Caki2 (cell line): ENCODE measurements around the gene FIGNL2. TPM values are rescaled to one million over a fixed set of nuclear protein-coding genes. Genes with fewer than 3 reads are reported as not detected.
"Not testable (repeated sequence)": the region's sequence is repeated elsewhere in the genome, so short reads cannot be mapped to it uniquely, and the experiment has no call there.

Experiments
- DNase-seq: peaks from one replicate; pipeline ENCODE4 v3.0.0-alpha.2; 2015; ENCODE audit warnings: low read depth
- in situ Hi-C: cut with HindIII; loops from 2 replicates; pipeline ENCODE4 v1.10.0; 2016; ENCODE audit warnings: low sequenced_read_pairs, low pct_unique_long_range_greater_than_20kb, mixed read lengths
- total RNA-seq: library from RNA; depleted of rRNA; stranded (reverse); fragments of >200 nt; shearing (Covaris generic); gene quantifications from 2 replicates; pipeline ENCODE4 v1.2.3, GENCODE V29; 2014; ENCODE audit warnings: low replicate concordance; rRNA removed

FIGNL2 gene
- total RNA-seq, 1 experiment from 2014 or later = 0.84 TPM

DNA sequence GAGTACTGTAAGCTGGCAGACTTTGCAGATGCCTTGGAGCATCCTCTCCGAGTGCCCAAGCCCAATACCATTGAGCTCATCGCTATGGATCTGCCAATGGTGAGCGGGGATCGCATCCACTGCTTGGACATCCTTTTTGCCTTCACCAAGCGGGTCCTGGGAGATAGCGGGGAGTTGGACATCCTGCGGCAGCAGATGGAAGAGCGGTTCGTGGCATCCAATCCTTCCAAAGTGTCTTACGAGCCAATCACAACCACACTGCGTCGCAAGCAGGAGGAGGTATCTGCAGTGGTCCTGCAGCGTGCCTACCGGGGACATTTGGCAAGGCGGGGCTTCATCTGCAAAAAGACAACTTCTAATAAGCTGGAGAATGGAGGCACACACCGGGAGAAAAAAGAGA, 41.6 kb downstream of the FIGNL2 start:
- DNase-seq = no peak
- in situ Hi-C loops = no loop called here

DNA sequence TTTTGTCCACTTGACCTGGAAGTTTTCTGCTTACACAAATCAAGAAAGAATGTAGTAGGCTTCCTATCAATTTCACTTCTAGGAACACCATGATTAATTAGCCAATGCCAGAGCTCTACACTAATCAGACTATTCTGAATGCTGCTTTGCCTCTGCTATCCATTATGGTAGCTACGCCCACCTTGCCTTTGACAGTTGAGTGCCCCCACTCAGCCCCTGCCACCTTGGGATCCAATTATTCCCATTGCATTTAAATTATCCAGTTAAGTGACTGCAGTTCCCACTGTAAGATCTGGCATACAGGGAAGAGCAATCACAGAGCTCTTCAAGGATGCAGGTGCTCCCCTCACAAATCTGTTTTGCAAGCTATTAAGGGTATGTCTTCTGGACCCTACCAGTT, 47.5 kb downstream of the FIGNL2 start:
- no peak for DNase-seq
- in situ Hi-C loops = no loop called here

DNA sequence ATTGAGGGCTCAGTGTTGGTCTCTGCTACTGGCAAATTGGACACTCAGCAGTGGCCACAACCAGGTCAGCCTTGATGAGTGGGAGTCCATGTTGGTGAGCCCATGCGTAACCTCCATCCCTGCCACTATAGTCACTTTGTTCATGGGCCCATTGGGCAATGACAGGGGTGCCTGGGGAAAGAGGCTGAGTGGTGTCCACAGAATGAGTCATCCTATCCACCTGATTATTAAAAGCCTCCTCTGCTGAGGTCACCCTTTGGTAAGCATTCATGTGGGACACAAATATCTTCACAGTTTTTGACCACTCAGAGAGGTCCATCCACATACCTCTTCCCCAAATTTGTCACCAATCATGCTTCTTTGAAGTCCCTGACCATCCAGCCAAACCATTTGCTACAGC, 50.0 kb downstream of the FIGNL2 start:
- in situ Hi-C loops = no loop called here
- no peak for DNase-seq

DNA sequence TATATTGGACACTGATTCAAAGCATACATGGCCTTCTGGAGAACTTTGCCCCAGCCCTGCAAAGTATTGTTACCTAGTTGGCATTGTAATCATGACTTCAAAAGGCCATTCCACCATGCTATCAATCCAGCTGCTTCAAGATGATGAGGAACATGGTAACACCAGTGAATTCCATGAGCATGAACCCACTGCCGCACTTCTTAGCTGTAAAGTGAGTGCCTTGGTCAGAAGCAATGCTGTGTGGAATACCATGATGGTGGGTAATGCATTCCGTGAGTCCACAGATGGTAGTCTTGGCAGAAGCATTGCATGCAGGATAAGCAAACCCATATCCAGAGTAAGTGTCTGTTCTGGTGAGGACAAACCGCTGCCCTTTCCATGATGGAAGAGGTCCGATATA, 50.5 kb downstream of the FIGNL2 start:
- in situ Hi-C loops, DNase-seq: not testable (repeated sequence)

DNA sequence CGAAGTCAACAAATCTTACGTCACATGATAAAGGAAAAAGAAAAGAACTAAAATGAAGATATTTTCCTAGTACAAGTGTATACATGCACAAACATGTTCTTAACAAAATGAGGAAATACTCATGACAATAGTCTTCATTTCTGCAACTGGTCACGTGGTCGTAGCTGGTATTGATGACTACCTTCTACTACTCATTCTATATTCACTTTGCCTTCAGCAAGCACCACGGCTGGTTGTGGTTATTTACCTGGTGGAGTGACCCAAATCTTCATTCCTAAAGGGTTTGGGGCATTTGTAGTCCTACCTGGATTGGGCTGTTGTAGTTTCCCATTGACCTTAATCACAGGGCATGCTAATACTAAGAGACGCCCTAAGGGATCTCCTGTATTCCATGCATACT, 51.2 kb downstream of the FIGNL2 start:
- no peak for DNase-seq
- in situ Hi-C loops = no loop called here

DNA sequence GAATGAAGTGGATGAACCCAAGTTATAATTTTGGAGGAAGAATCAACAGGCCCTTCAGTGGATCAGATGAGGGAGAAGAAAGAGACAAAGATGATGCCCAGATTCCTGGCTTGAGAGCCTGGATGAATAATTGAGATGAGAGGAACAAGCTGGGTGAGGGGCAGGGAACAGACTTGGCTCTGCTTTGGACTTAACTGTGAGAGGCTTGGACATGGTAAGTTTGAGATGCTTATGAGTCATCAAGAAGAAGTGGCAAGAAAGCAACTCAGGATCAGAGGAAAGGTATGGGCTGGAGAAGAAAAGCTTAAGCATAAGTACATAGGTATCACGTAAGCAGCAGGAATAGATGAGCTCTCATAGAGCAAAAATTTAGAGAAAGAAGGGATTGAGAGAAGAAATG, 55.3 kb downstream of the FIGNL2 start:
- no peak for DNase-seq
- in situ Hi-C loops = no loop called here

DNA sequence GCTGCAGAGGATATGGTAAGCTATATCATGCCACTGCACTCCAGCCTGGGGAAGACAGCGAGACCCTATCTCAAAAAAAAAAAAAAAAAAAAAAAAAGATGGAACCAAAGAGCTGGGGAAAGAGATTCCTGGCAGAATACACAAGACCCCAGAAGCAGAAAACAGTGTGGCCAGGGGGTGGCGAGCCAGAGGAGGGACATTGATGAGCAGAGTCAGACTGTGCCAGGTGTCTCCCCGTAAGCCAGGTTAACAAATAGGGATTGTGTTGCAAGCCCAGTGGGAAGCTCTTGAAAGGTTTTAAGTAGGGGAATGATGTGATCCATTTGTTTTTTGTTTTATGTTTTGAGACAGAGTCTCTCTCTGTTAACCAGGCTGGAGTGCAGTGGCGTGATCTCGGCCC, 56.1 kb downstream of the FIGNL2 start:
- no peak for DNase-seq
- in situ Hi-C loops = no loop called here

DNA sequence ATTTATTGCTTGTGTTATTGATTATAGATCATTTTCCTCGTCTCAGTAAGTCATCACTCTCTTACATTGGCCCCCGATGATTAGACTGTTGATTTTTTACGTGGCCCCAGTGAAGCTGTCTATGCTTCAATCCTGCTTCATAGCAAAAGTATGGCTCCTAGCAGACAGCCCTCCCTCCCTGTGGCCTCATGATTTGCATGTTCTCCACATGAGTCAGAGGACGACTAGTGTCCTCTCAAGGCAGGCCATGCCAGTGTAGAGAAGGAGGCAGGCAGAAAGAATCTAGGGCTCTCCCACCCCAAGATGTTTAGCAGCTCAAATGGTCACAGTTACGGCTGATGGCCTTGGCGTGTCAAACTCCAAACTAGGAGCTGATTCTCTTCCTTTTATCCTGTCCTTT, 59.6 kb downstream of the FIGNL2 start:
- DNase-seq = peak; percentile 21
- in situ Hi-C loops = no loop called here

DNA sequence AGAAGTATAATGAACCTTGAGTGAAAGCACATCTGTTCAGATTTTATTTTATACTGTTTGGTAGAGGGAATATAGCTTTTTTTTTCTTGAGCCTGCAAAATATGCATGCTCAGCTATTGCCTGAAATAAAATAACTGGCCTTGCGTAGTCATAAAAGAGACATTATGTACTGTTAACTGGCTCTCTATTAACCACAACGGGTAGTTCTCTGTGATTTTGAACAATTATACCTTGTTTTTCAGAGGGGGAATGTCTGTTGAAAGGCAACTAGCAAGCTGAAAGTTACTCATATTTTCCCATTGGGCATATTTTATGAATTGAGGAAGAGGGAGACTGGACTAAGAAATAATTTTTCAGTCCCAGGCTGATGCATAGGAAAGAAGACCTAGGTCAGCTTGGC, 62.6 kb downstream of the FIGNL2 start:
- DNase-seq = no peak
- in situ Hi-C loops = no loop called here

DNA sequence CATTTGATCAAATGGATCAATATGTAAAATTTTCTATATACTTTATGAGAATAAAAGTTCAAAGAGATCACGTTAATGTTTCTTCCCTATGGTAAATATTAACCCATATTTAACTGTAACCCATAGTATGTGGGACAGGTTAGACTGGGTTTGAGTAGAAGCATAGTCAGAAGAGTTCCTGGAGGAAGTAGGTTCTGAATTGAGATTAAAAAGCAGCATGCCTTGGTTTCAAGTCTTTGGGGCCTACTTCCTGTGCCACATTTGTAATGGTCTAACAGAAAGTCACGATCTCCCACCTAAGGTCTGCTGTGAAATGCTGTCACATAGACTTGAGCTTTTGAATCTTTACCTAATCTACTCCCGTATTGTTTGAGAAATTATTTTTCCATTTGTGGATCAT, 63.8 kb downstream of the FIGNL2 start:
- in situ Hi-C loops = no loop called here
- DNase-seq = no peak

DNA sequence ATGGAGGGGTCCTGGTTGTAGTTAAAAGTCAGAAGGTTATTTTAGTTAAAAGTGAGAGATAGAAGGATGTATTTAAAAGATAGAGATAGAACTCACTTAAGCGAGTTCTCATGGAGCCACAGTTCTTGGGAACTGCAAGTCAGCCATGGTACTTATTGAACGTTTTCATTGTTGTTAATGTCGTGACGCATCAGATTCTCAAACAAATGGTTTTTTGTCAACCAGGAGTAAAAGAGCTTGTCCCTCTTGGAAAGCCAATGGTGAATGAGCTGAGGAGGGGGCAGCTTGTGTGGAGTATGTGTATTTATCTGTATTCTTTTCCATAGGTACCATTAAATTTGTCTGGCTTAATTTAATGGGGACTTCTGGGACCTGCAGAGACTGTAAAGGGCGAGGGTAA, 68.6 kb downstream of the FIGNL2 start:
- no peak for DNase-seq
- in situ Hi-C loops = no loop called here

DNA sequence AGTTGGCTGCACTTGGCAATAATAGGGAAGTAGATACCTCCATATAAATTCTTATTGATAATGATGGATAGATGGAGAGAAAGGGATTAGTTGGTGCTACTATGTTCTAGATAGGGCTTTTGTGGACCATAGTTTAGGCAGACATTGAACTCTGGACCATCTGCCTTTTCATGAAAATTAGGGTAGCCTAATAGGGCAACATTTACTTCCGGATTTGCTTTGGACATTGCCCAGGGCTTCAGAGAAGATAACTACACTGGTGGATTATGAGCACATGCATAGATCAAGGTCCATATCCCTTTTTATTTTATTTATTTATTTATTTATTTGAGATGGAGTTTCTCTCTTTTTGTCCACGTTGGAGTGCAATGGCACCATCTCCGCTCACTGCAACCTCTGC, 70.5 kb downstream of the FIGNL2 start:
- no peak for DNase-seq
- in situ Hi-C loops = no loop called here

DNA sequence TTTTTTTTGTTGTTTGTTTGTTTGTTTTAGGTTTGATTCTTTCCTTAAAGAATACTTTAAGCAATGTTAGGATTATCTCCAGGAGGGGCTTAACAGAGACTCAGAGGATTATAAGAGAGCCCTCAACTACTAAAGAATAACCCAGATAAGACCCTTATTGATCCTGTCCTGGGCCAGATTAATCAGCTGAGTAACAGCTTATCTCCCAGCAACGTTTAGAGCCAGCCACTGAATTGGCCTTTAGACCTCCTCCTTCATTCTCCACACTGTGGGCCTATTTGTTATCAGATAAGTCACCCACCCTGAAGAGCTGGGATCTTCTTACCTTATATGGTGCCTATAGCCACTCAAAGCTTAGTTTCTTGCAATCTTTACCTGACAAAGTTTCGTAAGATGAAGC, 71.1 kb downstream of the FIGNL2 start:
- no peak for DNase-seq
- in situ Hi-C loops = no loop called here

DNA sequence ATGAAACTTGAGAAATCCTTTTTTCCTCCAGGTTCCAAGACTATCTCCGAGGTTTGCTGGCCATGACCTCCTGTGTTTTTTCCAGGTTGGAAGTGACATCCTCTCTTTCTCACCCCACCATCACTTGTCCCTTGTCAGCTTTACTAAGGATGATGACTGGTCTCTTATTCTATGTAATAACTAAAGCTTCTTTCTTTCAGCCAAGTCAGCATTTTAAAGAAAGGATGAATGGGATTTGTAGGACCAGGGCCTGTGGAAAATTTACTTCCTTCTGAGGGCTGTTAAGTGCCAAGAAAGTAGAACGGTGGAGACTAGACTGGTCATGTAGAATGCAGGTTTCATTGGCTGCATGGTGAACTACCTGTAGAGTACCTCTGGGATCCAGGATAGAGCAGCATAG, 73.6 kb downstream of the FIGNL2 start:
- DNase-seq = no peak
- in situ Hi-C loops = no loop called here

DNA sequence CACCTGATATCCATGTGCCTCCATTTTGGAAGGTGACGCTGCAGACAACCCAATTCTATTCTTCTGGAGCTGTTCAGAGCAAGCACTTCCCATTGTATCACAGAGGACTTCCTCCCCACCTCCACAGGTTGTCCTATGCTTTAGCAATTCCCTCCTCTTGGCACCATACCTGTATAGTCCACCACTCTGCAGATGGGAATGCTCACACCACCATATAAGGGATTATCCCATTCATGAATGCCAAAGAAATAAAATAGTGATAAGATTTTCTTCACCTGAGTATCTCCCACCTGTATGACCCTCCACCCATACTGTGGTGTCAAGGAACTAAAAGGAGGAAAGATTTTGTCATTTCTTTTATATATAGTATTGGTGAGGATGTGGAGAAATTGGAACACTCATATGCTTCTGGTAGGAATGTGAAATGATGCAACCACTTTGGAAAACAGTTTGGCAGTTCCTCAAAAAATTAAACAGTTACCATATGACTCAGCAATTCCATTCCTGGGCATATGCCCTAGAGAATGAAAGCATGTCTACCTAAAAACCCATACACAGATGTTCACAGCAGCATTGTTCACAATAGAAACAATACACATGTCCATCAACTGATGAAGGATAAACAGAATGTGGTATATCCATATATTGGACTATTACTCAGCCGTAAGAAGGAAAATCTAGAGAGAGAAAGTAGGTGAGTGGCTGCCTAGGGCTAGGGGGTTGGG, 75.2 kb downstream of the FIGNL2 start:
- in situ Hi-C loops = no loop called here
- peak; percentile 51 for DNase-seq

DNA sequence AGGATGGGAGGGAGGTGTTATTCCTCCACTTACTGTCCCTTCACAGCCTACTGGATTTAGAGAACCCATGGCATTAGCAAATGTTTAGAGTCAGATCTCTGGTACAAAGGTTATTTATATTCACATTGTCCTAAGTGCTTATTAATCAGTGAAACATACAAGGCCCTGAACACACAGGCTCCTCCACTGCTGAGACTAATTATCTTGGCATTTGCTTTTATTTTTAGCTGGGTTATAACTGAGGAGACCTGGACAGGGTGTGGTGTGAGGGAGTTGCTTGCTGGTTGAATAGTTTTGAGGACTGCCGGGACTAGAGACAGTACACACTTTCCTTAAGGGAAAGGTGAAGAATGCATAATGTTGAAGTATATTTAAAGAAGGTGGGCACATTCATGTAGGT, 77.5 kb downstream of the FIGNL2 start:
- in situ Hi-C loops = no loop called here
- DNase-seq = no peak

Other genes starting within 250 kb of the FIGNL2 start
- gene ANKRD33, start 39.4 kb upstream of the FIGNL2 start, total RNA-seq = not detected in 2 replicates
- gene ACVRL1, start 58.8 kb upstream of the FIGNL2 start, total RNA-seq = 0.35 and 4.4 TPM in 2 replicates
- gene ACVR1B, start 103.0 kb upstream of the FIGNL2 start, total RNA-seq = 10.5 and 14.2 TPM in 2 replicates
- gene TAMALIN, start 158.2 kb upstream of the FIGNL2 start, total RNA-seq = not detected in 2 replicates
- gene NR4A1, start 202.7 kb upstream of the FIGNL2 start, total RNA-seq = 0.07 TPM in 1 of 2 replicates, not detected in the other
- gene ATG101, start 221.3 kb upstream of the FIGNL2 start, total RNA-seq = 126 and 183 TPM in 2 replicates
- not detected in 2 replicates for gene SMIM41, start 231.0 kb upstream of the FIGNL2 start, total RNA-seq